ENCODE results near the gene RASGRP4.
"Not testable (repeated sequence)": the region's sequence is repeated elsewhere in the genome, so short reads cannot be mapped to it uniquely, and the experiment has no call there.

Gene RASGRP4, protein sequence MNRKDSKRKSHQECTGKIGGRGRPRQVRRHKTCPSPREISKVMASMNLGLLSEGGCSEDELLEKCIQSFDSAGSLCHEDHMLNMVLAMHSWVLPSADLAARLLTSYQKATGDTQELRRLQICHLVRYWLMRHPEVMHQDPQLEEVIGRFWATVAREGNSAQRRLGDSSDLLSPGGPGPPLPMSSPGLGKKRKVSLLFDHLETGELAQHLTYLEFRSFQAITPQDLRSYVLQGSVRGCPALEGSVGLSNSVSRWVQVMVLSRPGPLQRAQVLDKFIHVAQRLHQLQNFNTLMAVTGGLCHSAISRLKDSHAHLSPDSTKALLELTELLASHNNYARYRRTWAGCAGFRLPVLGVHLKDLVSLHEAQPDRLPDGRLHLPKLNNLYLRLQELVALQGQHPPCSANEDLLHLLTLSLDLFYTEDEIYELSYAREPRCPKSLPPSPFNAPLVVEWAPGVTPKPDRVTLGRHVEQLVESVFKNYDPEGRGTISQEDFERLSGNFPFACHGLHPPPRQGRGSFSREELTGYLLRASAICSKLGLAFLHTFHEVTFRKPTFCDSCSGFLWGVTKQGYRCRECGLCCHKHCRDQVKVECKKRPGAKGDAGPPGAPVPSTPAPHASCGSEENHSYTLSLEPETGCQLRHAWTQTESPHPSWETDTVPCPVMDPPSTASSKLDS

DNA sequence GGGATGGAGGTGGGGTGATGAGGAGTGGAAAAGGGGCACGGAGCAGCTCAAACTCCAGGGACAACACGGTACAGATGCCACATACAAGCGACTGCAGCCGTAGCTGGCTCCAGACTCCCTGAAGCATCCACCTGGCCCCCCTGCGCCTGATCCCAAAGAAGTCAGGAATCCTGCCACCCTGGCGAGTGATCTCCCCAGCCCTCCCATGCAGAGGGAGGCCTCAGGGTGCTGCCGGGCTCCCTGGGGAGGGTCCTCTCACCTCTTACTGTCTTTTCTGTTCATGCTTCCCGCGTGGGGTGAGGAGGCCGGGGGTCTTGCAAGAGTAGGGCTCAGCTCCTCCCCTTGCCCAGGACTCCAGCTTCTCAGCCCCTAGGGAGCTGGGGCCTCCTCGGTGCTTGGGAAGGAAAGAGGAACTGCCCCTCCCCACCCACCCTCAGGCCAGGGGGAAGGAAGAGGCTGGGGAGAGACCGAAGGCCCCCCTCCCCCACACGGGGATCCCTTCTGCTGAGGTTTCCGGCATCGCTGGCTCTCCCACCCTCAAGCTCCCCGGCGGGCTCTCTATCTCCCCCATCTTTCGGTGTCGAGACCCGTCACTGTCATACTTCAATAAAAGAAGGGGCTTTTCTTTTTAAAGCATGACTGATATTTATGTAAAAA is at the start of gene RASGRP4:
Gene RASGRP4 (minus strand): TSS at position 410 of the 657 bp plus-strand sequence. CDS start 128 bp downstream, at position 282.
- DNase-seq = peak; percentile 43

DNA sequence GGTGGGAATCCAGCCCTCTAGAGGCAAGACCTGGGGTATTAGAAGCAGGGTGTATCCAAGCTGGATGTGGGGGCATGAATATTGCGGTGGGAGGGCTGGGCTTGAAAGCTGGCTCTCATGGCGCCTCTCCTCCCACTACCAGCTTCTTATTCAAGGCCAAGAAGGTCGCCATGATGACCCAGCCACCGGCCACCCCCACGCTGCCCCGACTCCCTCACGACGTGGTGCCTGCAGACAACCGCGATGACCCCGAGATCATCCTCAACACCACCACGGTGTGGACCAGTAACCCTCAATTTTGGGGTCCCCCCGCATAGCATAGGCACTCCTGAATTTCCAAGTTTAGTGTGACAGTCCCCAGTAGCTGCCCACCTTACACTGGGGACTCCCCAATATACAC is 49.2 kb upstream of the RASGRP4 start:
- DNase-seq = no peak

DNA sequence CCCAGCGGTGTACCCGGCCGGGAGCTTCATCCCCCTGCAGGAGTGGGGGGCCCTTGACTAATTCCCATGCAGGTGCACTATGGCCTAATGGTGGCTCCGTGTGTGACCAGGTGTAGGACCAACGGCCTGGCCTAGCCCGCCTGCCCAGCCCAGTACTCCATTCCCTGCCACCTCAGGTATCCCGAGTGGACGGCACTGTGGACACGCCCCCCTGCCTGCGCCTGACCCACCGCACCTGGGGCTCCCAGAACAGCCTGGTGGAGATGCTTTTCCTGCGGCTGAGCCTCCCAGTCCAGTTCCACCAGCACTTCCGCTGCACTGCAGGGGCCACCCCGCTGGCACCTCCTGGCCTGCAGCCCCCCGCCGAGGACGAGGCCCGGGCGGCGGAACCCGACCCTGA is 47.2 kb upstream of the RASGRP4 start:
- DNase-seq = no peak

DNA sequence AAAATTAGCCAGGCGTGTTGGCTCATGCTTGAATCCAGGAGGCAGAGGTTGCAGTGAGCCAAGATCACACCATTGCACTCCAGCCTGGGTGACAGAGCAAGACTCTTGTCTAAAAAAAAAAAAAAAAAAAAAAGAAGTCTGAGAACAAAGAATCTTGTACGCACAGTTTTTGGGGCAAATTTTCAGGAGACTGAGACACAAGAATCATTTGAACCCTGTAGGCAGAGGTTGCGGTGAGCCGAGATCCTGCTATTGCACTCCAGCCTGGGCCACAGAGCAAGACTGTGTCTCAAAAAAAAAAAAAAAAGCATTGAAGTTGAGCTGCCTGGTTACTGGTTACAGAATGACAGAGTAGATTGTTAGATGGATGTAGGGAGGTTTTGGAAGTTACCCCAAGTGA is 46.7 kb upstream of the RASGRP4 start:
- not testable (repeated sequence) for DNase-seq

DNA sequence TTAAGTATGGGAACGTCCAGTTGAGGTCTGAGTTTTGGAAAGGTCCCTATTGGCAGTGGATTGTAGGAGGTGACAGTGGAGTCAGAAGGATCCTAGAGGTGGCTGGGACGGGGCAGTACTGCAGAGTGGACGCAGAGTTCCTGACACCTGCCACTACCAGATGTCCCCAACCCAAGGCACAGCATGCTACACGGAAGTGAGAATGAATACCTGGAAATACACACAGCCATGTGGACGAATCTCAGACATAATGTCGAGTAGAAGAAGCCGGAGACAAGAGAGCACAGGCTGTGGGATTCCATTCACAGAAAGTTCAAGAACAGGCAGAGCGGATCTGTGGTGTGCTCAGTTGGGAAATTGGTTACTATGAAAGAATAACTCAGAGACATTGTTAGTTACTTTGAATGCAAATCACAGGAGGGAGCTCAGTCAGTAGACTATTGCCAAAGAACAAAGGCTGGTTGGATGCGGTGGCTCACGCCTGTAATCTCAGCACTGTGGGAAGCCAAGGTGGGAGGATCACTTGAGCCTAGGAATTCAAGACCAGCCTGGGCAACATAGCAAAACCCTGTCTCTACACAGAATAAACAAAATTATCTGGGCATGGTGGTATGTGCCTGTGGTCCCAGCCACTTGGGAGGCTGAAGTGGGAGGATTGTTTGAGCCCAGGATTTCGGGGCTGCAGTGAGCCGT is 44.9 kb upstream of the RASGRP4 start:
- DNase-seq = no peak

- no peak for DNase-seq
Measured at GRCh38 chr19:38469151-38469550, 43.1 kb upstream of the RASGRP4 start.

DNA sequence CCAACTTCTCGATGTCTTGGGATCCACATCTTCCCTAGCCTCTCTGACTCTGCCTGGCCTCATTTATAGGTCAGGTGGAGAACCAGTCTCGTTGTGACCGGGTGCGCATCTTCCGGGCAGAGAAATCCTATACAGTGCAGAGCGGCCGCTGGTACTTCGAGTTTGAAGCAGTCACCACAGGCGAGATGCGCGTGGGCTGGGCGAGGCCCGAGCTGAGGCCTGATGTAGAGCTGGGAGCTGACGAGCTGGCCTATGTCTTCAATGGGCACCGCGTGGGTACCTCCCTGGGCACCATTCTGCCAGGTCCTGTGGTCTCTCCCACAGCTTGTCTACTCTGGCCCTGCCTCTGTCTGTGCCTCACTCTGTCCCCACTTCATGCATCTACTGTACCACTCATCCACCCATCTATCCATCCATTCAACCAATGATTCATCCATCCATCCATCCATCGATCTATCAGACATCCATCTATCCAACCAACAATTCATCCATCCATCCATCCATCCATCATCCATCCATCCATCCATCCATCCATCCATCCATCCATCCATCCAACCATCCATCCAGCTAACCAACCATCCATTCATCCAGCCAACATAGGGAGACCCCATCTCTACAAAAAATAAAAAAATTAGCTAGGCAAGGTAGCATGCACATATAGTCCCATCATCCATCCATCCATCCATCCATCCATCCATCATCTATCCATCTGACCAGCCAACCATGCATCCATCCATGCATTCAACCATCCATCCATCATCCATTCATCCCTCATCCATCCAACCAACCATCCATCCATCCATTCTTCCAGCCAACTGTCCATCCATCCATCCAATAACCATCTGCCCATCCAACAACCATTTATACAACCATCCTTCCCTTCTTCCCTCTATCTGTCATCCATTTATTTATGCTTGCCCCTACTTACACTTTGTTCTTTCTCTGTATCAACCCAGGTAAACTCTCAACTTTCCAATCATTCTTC is 41.8 kb upstream of the RASGRP4 start:
- no peak for DNase-seq

DNA sequence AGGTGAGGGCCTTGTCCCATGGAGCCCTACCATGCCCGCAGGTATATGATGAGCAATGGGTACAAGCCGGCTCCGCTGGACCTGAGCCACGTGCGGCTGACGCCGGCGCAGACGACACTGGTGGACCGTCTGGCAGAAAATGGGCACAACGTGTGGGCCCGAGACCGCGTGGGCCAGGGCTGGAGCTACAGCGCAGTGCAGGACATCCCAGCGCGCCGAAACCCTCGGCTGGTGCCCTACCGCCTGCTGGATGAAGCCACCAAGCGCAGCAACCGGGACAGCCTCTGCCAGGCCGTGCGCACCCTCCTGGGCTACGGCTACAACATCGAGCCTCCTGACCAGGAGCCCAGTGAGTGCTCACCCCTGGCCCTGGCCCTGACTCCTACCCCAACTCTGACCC is 40.0 kb upstream of the RASGRP4 start:
- DNase-seq = no peak

DNA sequence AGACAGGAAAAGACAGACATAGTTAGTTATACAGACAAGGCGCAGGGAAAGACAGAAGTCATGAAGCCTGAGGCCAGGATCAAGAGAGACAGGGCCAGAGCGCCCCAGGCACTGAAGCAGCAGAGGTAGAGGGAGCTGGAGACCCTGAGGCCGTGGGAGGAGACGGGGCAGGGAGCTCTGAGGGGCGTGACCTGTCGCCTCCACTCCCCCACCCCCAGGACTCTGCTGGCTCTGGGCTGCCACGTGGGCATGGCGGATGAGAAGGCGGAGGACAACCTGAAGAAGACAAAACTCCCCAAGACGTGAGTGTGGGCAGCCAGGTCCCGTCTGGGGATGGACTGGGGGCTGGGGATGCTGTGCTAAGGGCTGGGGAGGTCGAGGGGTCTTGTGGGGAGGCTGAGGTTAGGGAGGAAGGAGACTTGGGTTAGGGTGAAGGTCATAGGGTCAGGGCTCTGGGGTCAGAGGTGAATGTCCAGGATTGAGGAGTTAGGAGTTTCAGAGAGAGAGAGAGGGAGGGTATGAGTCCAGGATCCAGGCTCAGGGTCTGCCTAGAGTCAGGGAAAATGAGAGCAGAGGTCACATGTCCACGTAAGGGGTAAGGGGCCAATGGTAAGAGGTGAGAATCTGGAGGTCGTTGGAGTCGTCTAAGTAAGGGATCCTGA is 38.5 kb upstream of the RASGRP4 start:
- DNase-seq = no peak

DNA sequence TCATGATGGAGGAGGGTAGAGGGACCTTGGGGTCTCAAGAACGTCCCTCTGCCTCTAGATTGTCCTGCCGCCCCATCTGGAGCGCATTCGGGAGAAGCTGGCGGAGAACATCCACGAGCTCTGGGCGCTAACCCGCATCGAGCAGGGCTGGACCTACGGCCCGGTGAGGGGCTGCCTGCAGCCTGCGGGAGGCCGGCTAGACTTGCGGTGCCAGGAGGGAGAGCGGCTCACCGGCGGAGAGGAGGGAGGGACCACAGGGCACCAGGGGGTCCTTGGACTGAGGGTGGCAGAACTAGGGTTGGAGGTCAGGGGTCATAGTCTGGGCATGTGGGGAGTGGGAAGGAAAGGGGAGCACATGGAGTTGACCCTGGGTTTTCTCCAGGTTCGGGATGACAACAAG is 37.3 kb upstream of the RASGRP4 start:
- no peak for DNase-seq

- no peak for DNase-seq
Measured at GRCh38 chr19:38458991-38459390, 33.0 kb upstream of the RASGRP4 start.

GRCh38 chr19:38457690-38458405 is 31.8 kb upstream of the RASGRP4 start:
- DNase-seq = no peak

DNA sequence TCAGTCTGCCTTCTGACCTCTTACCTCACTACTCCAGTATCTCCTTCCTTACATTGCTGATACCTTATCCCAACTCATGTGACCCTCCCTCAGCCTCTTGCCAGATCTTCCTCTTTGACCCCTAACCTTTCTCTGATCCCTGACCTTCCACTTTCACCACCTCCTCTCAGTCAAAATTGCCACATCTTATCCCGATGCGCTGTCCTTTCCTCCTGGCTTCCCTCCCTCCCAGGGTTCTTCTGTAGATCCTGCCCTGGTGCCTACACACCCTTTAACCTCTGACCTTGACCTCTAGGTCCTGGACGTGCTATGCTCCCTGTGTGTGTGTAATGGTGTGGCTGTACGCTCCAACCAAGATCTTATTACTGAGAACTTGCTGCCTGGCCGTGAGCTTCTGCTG is 31.2 kb upstream of the RASGRP4 start:
- no peak for DNase-seq

DNA sequence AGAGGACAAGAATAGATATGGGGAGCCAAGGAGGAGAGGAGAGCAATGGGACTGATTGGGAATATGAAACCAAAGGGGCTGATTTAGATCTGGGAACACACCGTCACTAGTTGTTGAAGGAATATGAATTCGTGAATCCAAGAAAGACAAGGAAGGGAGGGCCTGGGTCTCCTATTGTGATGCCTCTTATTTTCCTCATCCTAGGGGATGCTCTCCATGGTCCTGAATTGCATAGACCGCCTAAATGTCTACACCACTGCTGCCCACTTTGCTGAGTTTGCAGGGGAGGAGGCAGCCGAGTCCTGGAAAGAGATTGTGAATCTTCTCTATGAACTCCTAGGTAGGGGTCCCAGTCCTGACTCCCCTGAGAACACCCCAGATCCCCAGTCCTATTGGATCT is 29.0 kb upstream of the RASGRP4 start:
- no peak for DNase-seq

DNA sequence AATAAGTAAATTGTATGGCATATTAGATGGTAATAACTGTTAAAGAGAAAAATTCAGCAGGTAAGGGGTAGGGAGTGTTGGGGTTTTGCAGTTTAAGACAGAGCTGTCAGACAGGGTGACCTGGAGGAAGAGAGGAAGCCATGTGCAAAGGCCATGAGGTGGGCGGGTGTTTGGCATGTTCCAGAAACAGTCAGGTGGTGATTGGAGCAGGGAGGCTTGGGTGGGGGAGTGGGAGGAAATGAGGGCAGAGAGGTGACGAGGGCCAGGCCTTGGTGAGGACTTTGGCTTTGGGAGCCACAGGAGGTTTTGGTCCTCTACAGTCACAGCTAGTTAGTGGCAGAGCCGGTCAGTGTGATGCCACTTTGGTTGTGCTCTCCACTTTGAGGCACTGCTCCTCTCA is 27.6 kb upstream of the RASGRP4 start:
- no peak for DNase-seq

DNA sequence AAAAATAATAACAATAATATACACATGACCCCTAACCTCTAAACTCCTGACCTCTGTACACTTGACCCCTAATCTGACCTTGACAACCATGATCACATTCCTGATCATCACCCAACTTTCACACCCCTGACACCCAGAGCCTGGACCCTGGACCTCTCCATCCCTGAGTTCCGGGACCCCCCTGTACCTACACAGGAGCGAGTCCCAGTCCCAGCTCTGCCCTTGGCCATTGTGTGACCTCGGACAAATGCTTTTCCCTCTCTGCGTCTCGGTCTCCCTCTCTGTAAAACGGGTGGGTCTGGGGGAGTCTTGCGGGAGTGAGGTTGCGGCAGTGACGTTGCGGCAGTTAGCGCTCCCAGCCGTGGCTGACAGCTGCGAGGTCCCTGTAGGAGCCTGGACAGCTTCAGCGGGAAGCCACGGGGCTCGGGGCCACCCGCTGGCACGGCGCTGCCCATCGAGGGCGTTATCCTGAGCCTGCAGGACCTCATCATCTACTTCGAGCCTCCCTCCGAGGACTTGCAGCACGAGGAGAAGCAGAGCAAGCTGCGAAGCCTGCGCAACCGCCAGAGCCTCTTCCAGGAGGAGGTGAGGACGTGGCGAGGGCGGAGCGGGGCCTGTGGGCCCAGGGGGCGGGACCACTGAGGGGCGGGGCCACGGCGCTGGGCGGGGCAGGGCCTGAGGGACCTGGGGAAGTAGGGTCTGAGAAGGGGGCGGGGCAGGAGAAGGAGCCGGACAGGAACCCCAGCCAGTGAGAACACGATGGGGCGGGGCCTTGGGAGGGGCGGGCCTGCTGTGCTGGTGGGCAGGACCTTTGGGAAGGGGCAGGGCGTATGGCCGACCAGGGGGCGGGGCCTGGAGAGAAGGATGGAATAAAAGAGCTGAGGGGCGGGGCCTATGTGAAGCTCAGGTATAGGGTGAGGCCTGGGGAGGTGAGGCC is 26.7 kb upstream of the RASGRP4 start:
- DNase-seq = no peak

- no peak for DNase-seq
Measured at GRCh38 chr19:38451629-38452028, 25.6 kb upstream of the RASGRP4 start.

- DNase-seq = no peak
Measured at GRCh38 chr19:38451036-38451435, 25.0 kb upstream of the RASGRP4 start.

DNA sequence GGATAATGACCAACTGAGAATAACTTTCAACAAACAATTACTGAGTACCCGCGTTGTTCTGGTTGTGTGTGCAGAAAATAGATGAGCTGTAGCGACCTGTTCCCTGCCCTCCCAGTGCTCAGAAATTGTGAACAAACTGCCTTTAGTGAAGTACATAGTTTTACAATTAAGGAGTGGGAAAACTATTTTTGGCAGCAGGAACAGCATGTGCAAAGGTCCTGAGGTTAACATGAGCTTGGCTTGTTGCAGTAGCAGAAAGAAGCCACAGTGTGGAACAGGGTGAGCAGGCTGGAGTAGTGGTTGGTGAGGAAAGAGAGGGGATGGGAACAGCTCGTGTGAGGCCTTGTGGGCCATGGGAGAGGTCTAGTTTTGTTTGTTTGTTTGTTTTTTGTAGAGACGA is 23.5 kb upstream of the RASGRP4 start:
- no peak for DNase-seq

- no peak for DNase-seq
Measured at GRCh38 chr19:38448225-38448624, 22.2 kb upstream of the RASGRP4 start.

Data from CD4-positive, alpha-beta T cell treated with Interleukin-10 for 1 hour (primary cell).